Measurements from ENCODE around the gene FADS3. TPM values are rescaled to one million over a fixed set of nuclear protein-coding genes. Genes with fewer than 3 reads are reported as not detected.

FADS3 gene
- total RNA-seq, 4 donors from 2014 or later: 25.2 to 37.6 (median 31.2) TPM

DNA sequence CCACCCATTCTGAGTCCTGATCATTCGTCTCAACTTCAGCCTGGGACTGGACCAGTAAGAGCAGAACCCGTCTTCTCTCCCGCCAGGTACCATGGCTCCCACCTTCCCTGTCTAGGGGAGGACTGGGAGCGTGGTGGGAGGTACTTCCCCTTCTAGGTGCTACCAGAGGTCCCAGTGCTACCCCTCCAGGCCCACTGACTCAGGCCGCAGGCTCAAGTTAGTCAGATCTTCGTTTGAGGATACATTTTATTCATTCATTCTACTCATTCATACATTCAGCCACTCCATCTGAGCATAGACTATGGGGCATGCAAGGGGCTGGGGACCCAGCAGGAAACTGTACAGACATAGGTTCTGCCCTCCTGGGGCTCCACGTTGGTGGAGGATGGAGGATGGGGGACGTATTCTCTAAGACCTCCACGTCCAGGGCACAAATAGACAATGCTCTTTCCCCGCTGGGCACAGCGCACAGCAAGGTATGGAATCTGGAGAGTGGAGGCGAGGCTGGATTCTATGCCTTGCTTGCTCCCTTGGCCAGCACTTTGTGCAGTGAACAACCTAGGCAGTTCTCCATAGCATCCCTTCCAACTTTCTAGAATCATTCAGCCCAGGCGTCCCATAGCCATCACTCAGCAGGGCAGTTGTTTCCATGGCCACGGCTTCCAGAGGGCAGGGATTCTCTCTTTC is 27.0 kb upstream of the FADS3 start:
- Histone ChIP-seq H3K27me3 (no peaks in the 10 kb centered on the region), H3K36me3 (no peaks in the 10 kb centered on the region), H3K27ac (peak overlapping the region; percentile 20 to 54 (median 32)), H3K4me1 (peaks cover 3 to 50% of the 10 kb centered on the region in 2 donors), H3K9me3 (no peaks in the 10 kb centered on the region), H3K4me3 (replicated peaks in 1 of 3) (no peak overlapping the region)
- DNase-seq: no peak
- 82 to 87% methylated on average over 14 of the region's 14 CpGs for WGBS, 2 donors
- TF ChIP-seq, protein P1, sequence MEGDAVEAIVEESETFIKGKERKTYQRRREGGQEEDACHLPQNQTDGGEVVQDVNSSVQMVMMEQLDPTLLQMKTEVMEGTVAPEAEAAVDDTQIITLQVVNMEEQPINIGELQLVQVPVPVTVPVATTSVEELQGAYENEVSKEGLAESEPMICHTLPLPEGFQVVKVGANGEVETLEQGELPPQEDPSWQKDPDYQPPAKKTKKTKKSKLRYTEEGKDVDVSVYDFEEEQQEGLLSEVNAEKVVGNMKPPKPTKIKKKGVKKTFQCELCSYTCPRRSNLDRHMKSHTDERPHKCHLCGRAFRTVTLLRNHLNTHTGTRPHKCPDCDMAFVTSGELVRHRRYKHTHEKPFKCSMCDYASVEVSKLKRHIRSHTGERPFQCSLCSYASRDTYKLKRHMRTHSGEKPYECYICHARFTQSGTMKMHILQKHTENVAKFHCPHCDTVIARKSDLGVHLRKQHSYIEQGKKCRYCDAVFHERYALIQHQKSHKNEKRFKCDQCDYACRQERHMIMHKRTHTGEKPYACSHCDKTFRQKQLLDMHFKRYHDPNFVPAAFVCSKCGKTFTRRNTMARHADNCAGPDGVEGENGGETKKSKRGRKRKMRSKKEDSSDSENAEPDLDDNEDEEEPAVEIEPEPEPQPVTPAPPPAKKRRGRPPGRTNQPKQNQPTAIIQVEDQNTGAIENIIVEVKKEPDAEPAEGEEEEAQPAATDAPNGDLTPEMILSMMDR (IDR thresholded peaks at IDR 0.05): no peak
- no peak for TF ChIP-seq POLR2A (IDR thresholded peaks at IDR 0.05)
- intact Hi-C loops (cut with DNase I): no loop called here

DNA sequence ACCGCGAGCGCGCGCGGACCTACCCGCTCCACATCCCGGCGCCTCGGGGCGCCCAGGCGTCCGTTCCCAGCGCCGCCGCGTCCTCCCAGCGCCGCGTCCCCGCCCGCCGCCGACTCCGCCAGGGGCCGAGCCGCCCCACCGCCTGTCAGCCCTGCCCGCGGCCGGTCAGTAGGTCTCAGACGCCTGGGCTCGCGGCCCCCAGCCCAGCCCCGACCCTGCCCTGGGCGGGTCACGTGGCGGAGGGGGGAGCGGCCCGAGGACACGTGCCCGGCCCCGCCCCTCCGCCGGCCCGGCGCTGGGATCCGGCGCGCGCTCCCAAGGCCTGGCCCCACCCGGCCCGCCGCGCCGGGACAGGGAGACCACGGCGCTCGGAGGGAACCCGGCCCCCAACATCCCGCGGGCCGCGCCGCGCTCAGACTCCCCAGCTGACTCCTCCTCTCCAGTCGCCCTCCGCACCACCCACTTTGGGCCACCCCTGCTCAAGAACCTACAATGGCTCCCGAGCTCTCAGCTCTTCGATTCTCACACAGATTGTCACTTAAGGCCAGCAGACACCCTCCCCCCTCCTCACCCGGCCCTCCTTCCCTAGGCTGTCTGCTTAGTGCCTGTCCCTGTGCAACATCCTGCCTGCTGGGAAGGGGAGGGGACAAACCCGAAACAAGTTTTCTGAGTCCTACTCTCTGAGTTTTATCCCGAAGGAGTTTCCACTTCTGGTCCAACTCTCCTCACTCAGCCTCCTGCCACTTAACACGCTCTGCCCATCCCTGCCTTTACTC is 26.2 kb upstream of the FADS3 start, which contains the start of gene RAB3IL1:
Gene RAB3IL1 (minus strand): TSS at position 233 of the 776 bp plus-strand sequence. CDS start 199 bp downstream, at position 34.
- 10 to 11% methylated on average over 8 to 12 of the region's 74 CpGs for WGBS, 2 donors
- TF ChIP-seq POLR2A (IDR thresholded peaks at IDR 0.05): peak in 1 of 2 donors; percentile 24
- TF ChIP-seq, protein P1 (IDR thresholded peaks at IDR 0.05): no peak
- peak within 1 kb of the TSS; percentile 20 to 77 (median 54) for H3K27ac ChIP-seq
- intact Hi-C loops (cut with DNase I): no loop called here
- DNase-seq: peak; percentile 45 to 62
- H3K4me1 ChIP-seq: peaks cover 3 to 41% of the 10 kb centered on the region in 2 donors
- no peaks in the 10 kb centered on the region for H3K9me3 ChIP-seq
- peak within 1 kb of the TSS; percentile 25 to 53 (median 47) for H3K4me3 ChIP-seq (replicated peaks in 1 of 3)
- H3K36me3 ChIP-seq: no peaks in the 10 kb centered on the region
- H3K27me3 ChIP-seq: no peaks in the 10 kb centered on the region

DNA sequence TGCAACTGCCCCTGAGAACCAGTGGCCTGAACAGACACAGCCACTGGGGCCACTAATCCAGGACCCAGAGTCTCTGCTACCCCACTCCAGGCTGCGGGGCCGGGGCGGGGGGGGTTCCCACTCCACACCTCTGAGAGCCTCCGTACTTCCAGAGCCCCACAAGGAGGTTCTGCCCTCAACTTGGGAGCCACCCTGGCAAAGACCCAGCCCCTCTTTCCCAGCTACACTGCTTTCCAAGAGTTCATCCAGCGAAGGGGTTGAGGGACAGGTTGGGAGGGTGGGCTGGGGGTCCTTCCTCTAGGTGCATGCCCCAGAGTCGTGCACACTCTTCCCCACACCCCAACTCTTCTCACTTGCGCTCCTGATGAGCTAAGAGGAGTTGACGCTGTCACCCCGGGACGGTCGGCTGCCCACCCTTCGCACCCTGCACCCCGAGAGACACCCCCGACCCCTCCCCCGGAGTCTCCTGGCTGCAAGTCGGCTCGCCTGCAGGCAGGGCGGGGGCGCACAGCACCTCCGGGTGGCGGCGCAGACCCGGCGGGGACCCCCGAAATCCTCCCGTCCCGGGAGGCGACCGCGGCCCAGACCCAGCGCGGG is 25.5 kb upstream of the FADS3 start:
- Histone ChIP-seq H3K27me3 (no peaks in the 10 kb centered on the region), H3K36me3 (no peaks in the 10 kb centered on the region), H3K4me3 (replicated peaks in 1 of 3) (peak overlapping the region; percentile 25 to 53 (median 47)), H3K9me3 (no peaks in the 10 kb centered on the region), H3K4me1 (peaks cover 3 to 43% of the 10 kb centered on the region in 2 donors), H3K27ac (peak overlapping the region; percentile 1 to 77 (median 49))
- intact Hi-C loops (cut with DNase I): no loop called here
- DNase-seq: peak in 1 of 2 donors; percentile 21
- 2 to 4% methylated on average over 9 to 12 of the region's 32 CpGs for WGBS, 2 donors
- TF ChIP-seq, protein P1 (IDR thresholded peaks at IDR 0.05): no peak
- TF ChIP-seq POLR2A (IDR thresholded peaks at IDR 0.05): no peak

DNA sequence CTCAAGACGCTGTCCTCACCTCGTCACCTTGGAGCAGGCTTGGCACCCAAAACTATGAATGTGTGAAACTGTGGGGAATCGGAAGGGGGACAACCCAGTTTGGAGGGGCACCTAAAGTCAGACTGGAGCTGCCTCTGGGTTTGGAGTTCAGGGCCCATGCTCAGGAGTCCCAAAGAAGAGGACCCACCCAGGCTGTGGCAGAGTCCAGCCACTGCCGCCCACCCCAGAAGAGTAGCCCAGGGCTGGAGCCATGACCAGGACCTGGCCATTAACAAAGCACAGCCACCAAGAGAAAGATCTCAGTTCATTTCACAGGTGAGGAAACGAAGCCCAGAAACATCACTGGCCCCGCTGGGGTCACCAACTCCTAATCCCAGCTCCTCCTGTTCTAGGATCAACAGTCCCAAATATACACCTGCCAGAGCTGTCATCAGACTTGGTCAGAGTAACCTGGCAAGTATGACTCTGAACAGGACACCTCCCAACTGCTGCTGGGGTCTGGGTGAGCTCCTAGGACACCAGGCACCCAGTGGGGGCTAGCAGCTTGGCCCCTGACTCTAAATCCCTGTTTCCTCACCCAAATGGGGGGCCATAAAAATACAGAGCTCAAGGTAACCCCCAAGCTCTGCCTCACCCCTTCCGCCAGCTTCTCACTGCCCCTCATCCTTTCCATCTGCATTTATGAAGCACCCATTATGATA is 23.3 kb upstream of the FADS3 start:
- intact Hi-C loops (cut with DNase I): no loop called here
- TF ChIP-seq POLR2A (IDR thresholded peaks at IDR 0.05): no peak
- TF ChIP-seq, protein P1 (IDR thresholded peaks at IDR 0.05): no peak
- no peaks in the 10 kb centered on the region for H3K36me3 ChIP-seq
- H3K27ac ChIP-seq: no peak overlapping the region
- H3K4me1 ChIP-seq: peaks cover 0 to 42% of the 10 kb centered on the region in 2 donors
- no peaks in the 10 kb centered on the region for H3K9me3 ChIP-seq
- WGBS, 2 donors: 83 to 88% methylated on average over 4 to 6 of the region's 7 CpGs
- H3K4me3 ChIP-seq (replicated peaks in 1 of 3): no peak overlapping the region
- H3K27me3 ChIP-seq: no peaks in the 10 kb centered on the region
- no peak for DNase-seq
